AG09319 (cell line): ENCODE measurements around the gene KIF4A.

Source experiments
- DNase-seq: peaks from one replicate; pipeline ENCODE4 v3.0.0-alpha.2; 2010; ENCODE audit warnings: low read depth; ENCODE audit errors: extremely low read depth
- TF ChIP-seq, protein P1 (sequence below): IDR thresholded peaks from 2 replicates; pipeline ENCODE4 v1.5.1; 2011; ENCODE audit warnings: low read depth, mild to moderate bottlenecking, inconsistent platforms, low read length, moderate library complexity

KIF4A gene

DNA sequence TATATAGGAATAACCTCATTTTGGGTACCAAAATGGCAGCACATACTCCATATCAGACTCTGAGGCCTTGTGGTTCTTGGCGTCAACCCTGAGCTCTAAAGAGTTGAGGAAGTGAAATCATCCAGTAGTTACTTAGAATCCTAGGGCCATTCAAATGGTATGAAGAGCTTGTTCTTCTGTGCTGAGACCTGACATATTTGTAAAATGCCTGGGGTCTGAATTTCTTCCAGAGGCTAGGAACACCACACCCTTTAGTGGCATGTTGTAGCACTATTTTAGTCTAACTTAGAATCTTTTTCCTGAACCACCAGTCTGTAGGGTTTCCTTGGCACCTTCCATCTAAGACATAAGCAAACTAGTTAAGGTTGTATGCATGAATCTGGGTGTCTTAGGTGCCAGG lies 115.1 kb downstream of the KIF4A start:
- TF ChIP-seq, protein P1, sequence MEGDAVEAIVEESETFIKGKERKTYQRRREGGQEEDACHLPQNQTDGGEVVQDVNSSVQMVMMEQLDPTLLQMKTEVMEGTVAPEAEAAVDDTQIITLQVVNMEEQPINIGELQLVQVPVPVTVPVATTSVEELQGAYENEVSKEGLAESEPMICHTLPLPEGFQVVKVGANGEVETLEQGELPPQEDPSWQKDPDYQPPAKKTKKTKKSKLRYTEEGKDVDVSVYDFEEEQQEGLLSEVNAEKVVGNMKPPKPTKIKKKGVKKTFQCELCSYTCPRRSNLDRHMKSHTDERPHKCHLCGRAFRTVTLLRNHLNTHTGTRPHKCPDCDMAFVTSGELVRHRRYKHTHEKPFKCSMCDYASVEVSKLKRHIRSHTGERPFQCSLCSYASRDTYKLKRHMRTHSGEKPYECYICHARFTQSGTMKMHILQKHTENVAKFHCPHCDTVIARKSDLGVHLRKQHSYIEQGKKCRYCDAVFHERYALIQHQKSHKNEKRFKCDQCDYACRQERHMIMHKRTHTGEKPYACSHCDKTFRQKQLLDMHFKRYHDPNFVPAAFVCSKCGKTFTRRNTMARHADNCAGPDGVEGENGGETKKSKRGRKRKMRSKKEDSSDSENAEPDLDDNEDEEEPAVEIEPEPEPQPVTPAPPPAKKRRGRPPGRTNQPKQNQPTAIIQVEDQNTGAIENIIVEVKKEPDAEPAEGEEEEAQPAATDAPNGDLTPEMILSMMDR, result no peak
- DNase-seq, result no peak

DNA sequence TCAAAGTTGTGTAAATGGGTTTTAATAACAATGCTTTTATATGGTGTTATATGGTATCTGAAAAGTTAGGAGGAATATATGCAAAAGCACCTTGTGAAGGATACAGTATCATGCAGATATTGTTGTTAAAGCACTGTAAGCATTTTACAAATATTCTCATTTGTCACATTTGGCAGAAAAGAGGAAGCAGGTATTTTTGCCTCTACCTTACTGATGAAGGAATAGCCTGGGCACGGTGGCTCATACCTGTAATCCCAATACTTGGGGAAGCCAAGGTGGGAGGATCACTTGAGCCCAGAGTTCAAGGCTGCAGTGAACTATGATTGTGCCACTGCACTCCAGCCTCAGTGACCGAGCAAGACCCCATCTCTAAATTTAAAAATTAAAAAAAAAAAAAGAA lies 121.0 kb downstream of the KIF4A start:
- DNase-seq, result no peak
- TF ChIP-seq, protein P1, result no peak

DNA sequence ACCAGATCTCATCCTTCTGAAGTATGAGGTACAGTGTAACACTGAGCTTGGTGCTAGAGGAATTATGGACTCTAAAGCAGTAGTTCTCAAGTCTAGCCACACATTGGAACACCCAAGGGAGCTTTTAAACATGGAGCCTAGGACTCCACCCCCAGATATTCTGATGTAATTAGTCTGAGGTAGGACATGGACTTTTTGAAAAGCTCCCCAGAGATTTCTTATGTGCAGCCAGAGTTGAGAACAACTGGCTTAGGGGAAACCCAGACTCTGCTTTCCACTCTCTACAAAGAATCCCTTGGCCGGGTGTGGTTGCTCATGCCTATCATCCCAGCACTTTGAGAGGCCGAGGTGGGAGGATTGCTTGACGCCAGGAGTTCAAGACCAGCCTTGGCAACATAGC lies 121.6 kb downstream of the KIF4A start:
- TF ChIP-seq, protein P1, result no peak
- no peak for DNase-seq

DNA sequence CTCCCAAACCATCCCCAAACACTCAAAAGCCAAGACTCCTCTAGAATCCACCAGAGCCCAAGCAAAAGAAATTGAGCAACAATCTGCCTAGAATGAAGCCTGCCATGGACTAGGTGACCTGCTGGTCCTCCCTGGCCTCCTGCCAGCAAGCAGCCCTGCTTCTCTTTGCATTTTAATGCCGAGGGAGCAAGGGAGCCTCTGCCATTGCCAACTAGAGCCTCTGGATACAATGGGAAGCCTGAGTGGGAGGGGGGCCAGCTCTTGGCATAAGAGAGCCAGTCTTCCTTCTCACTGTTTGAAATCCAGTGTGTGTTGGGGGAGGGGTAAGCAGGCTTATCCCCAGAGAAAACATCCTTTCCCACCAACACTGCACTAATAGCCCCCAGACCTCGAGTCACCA lies 131.7 kb downstream of the KIF4A start:
- TF ChIP-seq, protein P1, result no peak
- DNase-seq, result no peak

DNA sequence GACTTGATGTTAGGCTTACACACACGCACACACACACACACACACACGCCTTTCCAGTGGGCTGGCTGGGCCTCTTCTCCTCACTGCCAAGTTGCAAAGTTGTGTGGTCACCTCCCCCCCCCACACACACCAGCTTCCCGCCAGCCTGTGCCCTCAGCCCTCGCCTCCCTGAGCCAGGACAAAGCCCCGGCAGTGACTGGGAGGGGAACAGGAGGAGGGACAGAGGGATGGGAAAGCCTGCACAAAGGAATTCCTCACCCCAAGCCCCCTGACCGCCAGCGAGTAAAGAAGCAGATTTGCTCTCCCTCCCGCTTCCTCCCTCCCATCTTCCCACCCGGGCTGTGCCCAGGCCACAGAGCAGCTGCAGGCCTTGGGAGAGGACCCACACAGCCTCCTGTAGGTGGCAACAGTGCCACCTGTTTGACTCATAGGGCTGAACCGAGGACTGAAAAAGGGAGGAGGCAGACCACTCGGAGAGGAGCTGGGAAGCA lies 133.0 kb downstream of the KIF4A start, which contains the start of gene GDPD2:
Gene GDPD2 (plus strand): TSS at position 464 of the 491 bp plus-strand sequence. CDS start 1,671 bp downstream, outside the sequence.
- DNase-seq, result no peak
- TF ChIP-seq, protein P1, result no peak; the same call in none of the 2 replicates

DNA sequence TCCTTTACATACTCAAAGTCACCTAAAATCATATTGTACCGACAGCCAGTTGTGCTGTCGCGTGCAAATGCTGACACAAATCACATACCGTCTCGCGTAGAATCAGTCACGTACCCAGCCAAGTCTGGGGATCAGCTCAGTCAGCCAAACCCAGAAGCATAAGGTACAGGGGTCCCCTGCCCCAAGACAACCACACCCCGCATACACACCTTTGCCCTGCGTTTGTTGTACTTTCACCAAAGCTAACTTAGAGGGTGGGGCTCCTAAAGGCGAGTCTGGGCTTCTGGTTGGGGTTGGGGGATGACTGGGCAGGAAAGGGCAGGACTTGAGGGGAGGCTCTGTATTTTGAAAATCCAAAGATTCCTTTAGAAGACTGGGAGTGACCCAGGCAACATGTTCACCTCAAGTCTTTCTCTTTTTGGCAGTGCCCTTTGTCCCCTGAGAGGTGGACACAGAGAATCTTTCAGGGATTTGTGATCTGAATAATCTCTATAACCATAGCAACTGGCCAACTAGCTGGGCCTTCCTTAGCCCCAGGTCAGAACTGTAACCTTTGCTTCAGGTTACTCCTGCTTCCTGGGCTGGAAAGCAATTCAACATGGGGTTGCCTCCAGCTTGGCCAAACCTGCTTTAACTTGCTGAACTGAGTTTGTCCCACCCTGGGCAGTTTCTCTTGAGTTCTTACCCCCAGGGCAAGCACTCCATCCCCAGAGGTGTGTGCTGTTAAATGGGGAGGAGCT lies 134.2 kb downstream of the KIF4A start:
- TF ChIP-seq, protein P1, result no peak
- DNase-seq, result no peak

DNA sequence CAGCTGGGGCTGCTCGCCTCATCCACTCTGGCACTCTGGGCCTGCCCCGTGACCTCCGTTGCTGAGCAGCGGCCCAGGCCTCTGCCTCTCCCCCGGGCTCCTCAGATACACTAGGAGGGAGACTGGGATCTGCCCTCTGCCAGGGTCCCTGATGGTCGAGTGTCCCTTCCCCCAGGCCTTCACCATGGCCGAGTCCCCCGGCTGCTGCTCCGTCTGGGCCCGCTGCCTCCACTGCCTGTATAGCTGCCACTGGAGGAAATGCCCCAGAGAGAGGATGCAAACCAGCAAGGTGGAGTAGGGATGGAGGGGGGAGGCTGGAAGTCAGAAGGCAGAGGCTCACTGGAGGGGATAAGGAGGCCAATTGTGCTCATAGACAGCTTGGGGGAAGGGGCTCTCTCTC lies 134.9 kb downstream of the KIF4A start:
- TF ChIP-seq, protein P1, result no peak
- no peak for DNase-seq
